ENCODE measurements around the gene SRM. TPM values are rescaled to one million over a fixed set of nuclear protein-coding genes. Genes with fewer than 3 reads are reported as not detected.

SRM gene
- total RNA-seq, 1 experiment from 2014 or later = 150 TPM

GRCh38 chr1:11030865-11031264 is 29.0 kb downstream of the SRM start:
- H3K36me3 ChIP-seq (ENCODE audit: control insufficient read depth in 1 of 2, insufficient read depth in 2 of 2, low read length in 2 of 2) = peaks cover 4 to 15% of the 10 kb centered on the region in 2 experiments; a peak in 3 of 4 replicates
- RAD21 ChIA-PET (ENCODE audit: low non-redundant PET in 1 of 2, low total read pairs in 2 of 2, uncharacterized antibody in 2 of 2, unreplicated experiment in 2 of 2) = no interaction called here

More at GRCh38 chr1:11030865-11031264, 29.0 kb downstream of the SRM start:
- Histone ChIP-seq H3K9ac (ENCODE audit: low read length) (no peak overlapping the region), H2AFZ (ENCODE audit: low read depth, low read length, poor library complexity, severe bottlenecking) (no peak overlapping the region), H3K4me3 (replicated peaks in 1 of 2; ENCODE audit: low read depth in 1 of 2, low read length in 2 of 2) (no peak overlapping the region), H3K79me2 (ENCODE audit: insufficient read depth, low read length) (no peaks in the 10 kb centered on the region), H3K27ac (ENCODE audit: low read depth, low read length) (no peak overlapping the region), H3K27me3 (ENCODE audit: insufficient read depth, low read length) (no peaks in the 10 kb centered on the region), H3K9me3 (ENCODE audit: control insufficient read depth in 1 of 2, insufficient read depth in 1 of 2, low read depth in 1 of 2, low read length in 2 of 2) (no peaks in the 10 kb centered on the region), H3K9me2 (ENCODE audit: insufficient read depth) (no peaks in the 10 kb centered on the region), H4K20me1 (ENCODE audit: insufficient read depth) (no peaks in the 10 kb centered on the region), H3K4me2 (ENCODE audit: low read length) (no peak overlapping the region), H3K4me1 (ENCODE audit: control insufficient read depth in 1 of 2, insufficient read depth in 2 of 2, low read length in 2 of 2) (no peaks in the 10 kb centered on the region)
- BruUV-seq (replicated peaks) = no TSS peak
- TF ChIP-seq FOSL1 (IDR thresholded peaks at IDR 0.05; ENCODE audit: low read depth) = no peak
- no peak for TF ChIP-seq SIN3A (IDR thresholded peaks at IDR 0.05; ENCODE audit: low read depth)
- no peak for TF ChIP-seq TCF7L2 (IDR thresholded peaks at IDR 0.05; ENCODE audit: borderline replicate concordance, extremely low read depth, insufficient read depth, insufficient read length)
- TF ChIP-seq SRF (IDR thresholded peaks at IDR 0.05; ENCODE audit: low read depth) = no peak
- TF ChIP-seq ATF3 (IDR thresholded peaks at IDR 0.05) = no peak
- TF ChIP-seq ZBTB33 (IDR thresholded peaks at IDR 0.05; ENCODE audit: extremely low read depth, insufficient replicate concordance, low read length) = no peak
- CTCF ChIA-PET = no interaction called here
- ATAC-seq (no peak), DNase-seq (ENCODE audit: low read depth, low spot score) (no peak)
- POLR2A ChIA-PET = interaction anchor here (1.1 kb wide), 1 partner anchor 18 kb away, joined by 3 read pairs; the partner anchor contains the start of gene TARDBP
- intact Hi-C loops (cut with micrococcal nuclease) = loop anchor here (10.0 kb wide), 1 partner anchor 804 kb away; no protein-coding TSS in a partner anchor

All from HCT116 (cell line).